Measurements from ENCODE around the gene IRAK1.
"Not testable (repeated sequence)": the region's sequence is repeated elsewhere in the genome, so short reads cannot be mapped to it uniquely, and the experiment has no call there.

IRAK1 gene

GRCh38 chrX:153993978-153994377 lies 25.7 kb downstream of the IRAK1 start:
- DNase-seq: no peak

GRCh38 chrX:153993079-153993478 lies 26.6 kb downstream of the IRAK1 start:
- no peak for DNase-seq

GRCh38 chrX:153992180-153992579 lies 27.5 kb downstream of the IRAK1 start:
- no peak for DNase-seq

GRCh38 chrX:153991013-153991580 lies 28.6 kb downstream of the IRAK1 start:
- DNase-seq: no peak

- DNase-seq: no peak
These were observed 29.6 kb downstream of the IRAK1 start for GRCh38 chrX:153989973-153990655.

- no peak for DNase-seq
These were observed 31.2 kb downstream of the IRAK1 start for GRCh38 chrX:153988493-153988892.

- no peak for DNase-seq
These were observed 35.1 kb downstream of the IRAK1 start for GRCh38 chrX:153984351-153985178.

- DNase-seq: no peak
These were observed 36.3 kb downstream of the IRAK1 start for GRCh38 chrX:153983321-153983801.

- no peak for DNase-seq
These were observed 37.8 kb downstream of the IRAK1 start for GRCh38 chrX:153981771-153982533.

GRCh38 chrX:153981231-153981630 lies 38.5 kb downstream of the IRAK1 start:
- DNase-seq: no peak

GRCh38 chrX:153980394-153980793 lies 39.3 kb downstream of the IRAK1 start:
- DNase-seq: not testable (repeated sequence)

- no peak for DNase-seq
These were observed 44.9 kb downstream of the IRAK1 start for GRCh38 chrX:153974726-153975286.

- DNase-seq: no peak
These were observed 45.5 kb downstream of the IRAK1 start for GRCh38 chrX:153974003-153974725.

GRCh38 chrX:153973127-153974002 lies 46.3 kb downstream of the IRAK1 start:
- DNase-seq: no peak

- peak; percentile 87 for DNase-seq
These were observed 47.2 kb downstream of the IRAK1 start, which contains the start of gene TMEM187 for GRCh38 chrX:153972368-153973126. Gene TMEM187, plus strand, starts transcription at chrX:153972754. Its CDS starts 9,309 bp downstream, at chrX:153982063.

GRCh38 chrX:153971450-153972367 lies 48.0 kb downstream of the IRAK1 start, which contains the start of gene HCFC1:
Gene HCFC1, minus strand, starts transcription at chrX:153971818. Its CDS starts 978 bp downstream, at chrX:153970840.
- peak; percentile 88 for DNase-seq

GRCh38 chrX:153971124-153971449 lies 48.6 kb downstream of the IRAK1 start:
- peak; percentile 37 for DNase-seq

- DNase-seq: no peak
These were observed 49.2 kb downstream of the IRAK1 start for GRCh38 chrX:153970357-153971123.
